ENCODE data around the gene HAPLN3.
"Not testable (repeated sequence)": the region's sequence is repeated elsewhere in the genome, so short reads cannot be mapped to it uniquely, and the experiment has no call there.

- not testable (repeated sequence) for TF ChIP-seq CTCF, EZH2, EZH2phosphoT487 (IDR thresholded peaks at IDR 0.05)
Observed at GRCh38 chr15:88920892-88921435, 25.6 kb upstream of the HAPLN3 start.
